Jurkat, Clone E6-1 (cell line): ENCODE data around the gene PID1.

Source experiments
- DNase-seq: peaks from one replicate; pipeline ENCODE4 v3.0.0-alpha.2; 2011; ENCODE audit warnings: low read depth, low spot score
- H3K4me3 ChIP-seq: 2 replicates; pipeline ENCODE4 v1.5.1; 2011; ENCODE audit warnings: mild to moderate bottlenecking, low read length, control low read depth, moderate library complexity

PID1 gene

DNA sequence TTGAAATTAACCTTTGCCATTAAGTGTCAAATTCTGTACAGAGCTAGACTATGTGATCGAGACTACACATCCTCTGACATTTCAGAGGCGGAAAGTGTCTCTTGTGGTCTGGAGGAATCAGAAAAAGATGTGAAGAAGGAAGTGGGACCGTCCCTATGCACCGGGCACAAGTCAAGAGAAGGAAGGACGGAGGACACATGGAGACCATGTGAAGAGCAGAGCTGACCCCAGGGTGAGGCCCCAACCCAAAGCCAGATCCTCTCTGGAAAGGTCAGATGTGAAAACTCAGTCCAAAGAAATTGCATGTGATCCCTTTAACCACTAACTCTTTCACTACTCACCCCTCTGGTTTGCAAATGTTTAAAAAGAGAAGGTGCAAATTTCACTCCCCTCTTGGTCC, 92.4 kb downstream of the PID1 start:
- no peak for DNase-seq
- H3K4me3 ChIP-seq: no peak overlapping the region

DNA sequence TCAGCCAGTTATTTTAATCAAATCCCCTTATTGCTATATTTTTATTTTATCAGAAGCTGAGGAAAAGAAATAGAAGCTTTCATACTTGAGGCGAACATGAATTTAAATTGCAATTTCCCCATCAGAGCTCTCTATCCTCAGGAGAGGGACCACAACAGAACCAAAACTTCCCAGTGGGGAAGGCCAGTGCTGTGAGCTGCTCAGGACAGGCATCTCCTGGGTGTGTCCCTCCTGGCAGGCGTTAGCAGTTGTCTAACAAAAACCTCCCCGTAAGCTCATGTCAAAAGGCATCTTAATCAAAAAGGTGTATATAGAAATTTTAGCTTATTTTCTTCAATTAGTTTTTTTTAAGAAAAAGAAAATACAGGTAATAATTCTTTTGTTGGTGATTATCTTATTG, 93.0 kb downstream of the PID1 start:
- H3K4me3 ChIP-seq: no peak overlapping the region
- no peak for DNase-seq

DNA sequence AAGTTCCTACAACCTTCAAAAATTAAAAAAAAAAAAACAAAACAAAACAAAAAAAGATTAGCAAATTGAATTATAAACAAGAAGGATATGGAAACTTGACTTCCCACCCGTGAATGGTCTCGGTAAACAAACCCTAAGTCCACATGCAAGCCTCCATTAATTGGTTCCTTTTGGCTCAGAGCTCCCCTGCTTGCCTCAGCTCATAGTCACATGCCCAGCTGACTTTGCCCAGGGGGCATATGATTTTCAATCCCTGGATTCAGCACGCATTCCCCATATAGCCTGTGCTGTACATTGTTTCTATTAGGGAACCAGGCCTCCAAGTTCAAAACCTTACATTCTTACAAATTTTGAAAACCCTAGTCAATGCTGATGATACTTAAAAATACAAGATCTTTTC, 95.0 kb downstream of the PID1 start:
- H3K4me3 ChIP-seq: no peak overlapping the region
- DNase-seq: no peak

DNA sequence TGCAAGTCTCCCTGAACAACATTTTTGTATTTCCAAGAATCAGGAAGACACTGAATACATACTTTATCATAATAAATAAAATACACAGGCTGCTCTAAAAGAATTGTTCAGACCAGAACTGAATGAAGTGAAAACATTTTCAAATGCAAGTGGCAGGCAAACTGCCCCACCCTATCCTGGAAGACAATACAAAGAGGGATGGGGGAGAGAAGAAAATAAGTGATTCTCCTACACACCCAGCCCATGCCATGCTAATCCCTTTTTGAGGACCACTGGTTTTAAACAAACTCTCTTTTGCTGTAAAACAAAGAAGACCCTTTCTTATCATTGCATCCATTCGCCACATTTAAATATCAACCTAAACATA, 95.6 kb downstream of the PID1 start:
- DNase-seq: no peak
- no peak overlapping the region for H3K4me3 ChIP-seq

DNA sequence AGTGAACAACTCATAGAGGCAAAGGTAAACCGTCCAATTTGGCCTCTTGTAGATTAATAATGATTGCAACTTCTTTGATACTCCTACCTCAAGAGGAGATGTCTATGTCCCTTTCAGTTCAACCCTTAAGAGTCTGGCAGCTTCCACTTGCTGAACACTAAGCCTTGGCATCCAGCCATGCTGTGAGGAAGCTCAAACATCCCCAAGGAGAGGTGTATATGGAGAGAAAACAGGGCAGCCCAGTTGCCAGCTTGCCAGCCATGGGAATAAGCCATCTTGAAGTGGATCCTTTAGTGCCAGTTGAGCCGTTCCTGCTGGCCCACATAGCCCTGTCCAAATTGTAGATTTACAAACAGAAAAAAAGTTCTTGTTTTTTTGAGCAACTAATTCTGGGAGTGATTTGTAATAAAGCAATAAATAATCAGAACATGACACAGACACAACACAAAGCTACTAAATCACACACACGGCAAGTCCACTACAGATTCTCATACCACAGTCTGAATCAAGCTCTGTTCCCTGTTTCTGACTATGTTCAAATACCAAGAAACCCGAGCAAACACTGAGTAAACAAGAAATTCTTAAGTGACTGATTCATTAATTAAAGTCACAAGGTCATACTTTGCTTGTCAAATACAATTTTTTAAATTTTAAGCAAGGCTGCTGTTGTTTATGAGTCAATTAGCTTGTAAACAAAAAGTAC, 96.1 kb downstream of the PID1 start:
- no peak for DNase-seq
- no peak overlapping the region for H3K4me3 ChIP-seq

DNA sequence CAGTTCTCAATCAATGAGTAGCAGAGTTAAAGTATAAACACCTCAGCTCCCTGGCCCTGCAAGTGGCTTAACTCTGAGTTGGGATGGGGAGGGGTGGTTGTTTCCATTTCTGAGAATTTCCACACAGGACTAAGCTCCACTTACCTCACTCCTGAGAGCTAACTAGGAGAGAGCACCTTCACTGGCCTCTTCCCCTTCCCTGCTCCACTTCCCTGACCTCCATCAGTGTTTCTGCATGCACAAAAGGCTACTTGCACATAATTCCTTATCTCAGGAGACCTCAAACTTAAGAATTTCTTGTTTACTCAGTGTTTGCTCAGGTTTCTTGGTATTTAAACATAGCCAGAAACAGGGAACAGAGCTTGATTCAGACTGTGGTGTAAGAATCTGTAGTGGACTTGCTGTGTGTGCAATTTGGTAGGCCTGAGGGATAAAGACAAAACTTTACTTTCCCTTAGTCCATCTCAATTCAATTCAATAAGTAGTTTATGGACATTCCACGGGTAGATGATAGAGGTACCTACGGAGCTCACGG, 97.2 kb downstream of the PID1 start:
- no peak for DNase-seq
- no peak overlapping the region for H3K4me3 ChIP-seq

DNA sequence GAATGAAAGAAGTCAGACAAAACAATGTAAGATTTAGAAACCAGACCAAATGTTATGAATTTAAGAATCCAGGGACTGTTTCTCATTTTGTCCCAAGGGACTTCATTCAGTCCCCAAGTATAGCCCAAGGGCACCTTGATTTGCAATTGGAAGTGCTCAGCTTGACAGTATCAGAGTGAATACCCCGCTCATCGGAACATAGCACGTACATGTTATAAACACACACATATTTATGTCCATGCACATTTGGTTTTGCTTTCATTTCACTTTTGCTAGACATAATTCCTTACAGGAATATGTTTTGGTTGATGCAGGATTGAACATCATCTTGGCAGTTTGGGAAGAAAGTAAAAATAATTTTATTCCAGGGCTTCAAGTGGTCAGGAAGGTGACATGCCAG, 100.2 kb downstream of the PID1 start:
- H3K4me3 ChIP-seq: no peak overlapping the region
- DNase-seq: no peak

DNA sequence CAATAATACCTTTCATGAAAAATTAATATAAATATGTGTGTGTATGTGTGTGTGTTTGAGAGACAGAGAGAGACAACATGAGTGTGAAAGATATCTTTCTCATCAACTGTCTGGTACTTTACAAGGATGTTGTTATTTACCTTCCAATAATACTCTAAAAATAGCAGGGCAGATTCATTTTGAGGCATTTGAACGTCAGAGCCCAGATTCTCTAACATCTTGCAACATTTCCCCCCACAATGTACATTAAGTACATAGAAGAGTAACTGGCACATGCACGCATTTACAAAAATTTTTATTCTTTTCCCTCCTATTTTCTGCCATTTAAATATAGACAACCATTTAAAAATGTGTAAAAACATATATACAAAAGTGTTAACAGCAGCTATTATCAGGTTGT, 100.9 kb downstream of the PID1 start:
- DNase-seq: no peak

DNA sequence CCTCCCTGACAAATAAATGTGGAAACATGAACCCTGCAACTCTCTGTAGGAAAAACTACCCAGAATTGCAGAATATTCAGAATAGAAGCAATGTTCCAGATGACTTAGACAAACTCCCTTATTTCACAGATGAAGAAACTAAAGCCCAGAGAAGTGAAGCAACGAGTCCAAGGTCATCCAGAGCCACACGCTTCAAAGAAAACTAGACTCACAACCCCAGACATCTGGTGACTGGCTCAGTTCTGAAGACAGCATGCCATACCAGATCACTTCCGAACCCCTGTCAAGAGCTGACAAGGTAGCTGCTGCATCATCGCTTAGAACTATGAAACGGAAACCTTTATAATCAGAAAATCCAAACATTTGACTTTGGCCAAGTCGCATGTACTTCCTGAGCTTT, 101.3 kb downstream of the PID1 start:
- H3K4me3 ChIP-seq: no peak overlapping the region
- DNase-seq: no peak

More for the DNA sequence above, 100.9 kb downstream of the PID1 start:
- H3K4me3 ChIP-seq: no peak overlapping the region

DNA sequence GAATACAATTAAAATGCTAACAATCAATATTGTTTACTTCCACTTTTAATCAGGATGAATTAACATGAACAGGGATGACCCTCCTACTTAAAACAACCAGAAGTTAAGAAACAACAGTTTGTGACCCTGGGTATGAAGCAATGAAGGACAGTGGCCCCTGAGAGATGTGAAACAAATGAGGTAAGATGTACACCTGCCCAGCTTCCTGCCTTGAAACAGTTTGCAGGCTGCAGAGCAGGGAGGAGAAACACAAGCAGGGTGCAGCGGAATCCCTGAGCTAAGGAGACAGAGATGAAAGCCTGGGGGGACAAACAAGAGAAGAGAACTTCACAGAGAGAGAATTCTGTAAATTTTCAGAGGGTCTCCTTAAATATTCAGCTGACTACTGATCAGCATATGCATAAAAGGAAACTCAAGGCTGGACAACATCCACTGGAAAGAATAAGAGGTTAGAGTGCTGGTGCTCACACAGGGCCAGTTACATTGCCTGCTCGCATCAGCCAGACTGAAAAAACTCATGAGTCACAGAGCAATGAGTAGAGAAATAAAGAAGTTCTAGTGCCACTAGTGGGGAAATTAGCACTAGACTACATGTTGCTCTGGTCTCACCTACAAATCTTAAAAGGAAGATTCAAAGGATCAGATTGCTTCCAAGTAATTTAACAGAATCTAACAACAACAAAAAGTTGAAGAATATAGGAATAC, 106.4 kb downstream of the PID1 start:
- H3K4me3 ChIP-seq: no peak overlapping the region
- no peak for DNase-seq

DNA sequence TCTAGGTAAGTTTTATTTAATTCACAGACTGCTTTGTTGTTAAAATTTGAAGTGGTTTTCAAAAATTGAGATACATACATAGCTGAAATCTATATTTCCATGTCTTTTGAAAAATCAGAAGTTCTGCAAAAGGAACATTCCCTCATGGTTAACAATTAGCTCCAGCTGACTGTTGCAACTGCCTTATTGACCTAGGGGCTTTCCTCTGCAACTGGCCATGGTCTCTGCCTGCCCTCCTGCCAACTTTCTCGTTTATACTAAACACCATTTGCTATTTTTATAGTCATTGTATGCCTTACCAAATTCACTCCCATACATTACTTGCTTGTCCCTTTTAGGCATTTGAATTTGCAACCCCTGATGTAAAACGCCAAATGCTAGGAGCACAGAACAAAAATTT, 107.2 kb downstream of the PID1 start:
- no peak for DNase-seq
- no peak overlapping the region for H3K4me3 ChIP-seq

DNA sequence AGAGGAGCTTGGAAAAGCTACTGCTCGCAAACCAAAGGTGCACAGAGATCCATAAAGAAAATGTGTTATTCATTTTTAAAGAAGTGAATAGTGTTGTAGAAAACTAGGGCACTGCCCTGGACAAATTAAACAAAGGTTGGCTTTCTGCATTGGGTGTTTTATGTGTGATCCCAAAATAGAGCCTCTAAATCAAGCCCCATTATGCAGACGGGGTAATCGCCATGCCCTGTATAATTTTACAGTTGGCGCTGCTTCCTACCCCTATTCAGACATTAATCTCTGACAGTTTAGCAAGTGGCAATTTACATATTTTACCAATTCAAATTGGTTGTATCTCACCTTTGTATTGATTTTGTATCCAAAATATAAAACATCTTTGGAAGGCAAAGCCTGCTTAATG, 109.1 kb downstream of the PID1 start:
- DNase-seq: no peak
- H3K4me3 ChIP-seq: no peak overlapping the region

DNA sequence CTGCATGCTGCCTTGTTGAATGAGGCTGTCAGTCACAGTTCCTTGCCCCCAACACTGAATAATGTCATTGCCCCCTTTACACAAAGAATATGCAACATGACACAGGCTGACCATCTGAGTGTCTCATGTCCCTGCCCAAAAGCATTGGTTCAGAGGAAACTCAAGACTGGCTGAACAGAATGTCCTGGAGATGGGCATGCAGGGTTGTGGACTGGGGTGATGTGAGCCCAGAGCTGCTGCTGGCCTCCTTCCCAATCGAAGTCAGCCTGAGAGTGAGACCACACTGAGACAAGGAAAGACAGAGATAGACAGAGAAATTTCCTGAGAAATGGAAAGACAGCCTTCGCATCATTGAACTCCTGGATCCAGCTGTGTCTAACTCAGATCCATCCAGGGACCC, 110.1 kb downstream of the PID1 start:
- H3K4me3 ChIP-seq: no peak overlapping the region
- DNase-seq: no peak

DNA sequence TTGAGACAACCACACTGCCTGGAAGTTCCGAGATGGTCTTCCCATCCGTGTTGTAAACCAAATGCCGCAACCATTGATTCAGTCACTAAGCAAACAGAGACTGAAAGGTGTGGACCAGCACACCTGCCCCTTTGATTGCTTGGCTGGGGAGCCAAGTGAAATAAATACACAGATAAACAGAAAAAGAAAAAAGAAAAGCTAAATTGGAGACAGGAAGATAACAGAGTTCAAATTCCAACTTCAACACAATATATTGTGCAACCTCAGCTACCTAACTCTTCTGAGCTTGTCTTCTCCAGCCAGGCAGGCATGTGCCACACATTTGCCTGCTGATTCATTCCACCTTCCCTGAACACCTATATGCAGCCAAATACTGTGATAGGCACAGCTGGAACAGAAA, 110.9 kb downstream of the PID1 start:
- no peak for DNase-seq
- H3K4me3 ChIP-seq: no peak overlapping the region

DNA sequence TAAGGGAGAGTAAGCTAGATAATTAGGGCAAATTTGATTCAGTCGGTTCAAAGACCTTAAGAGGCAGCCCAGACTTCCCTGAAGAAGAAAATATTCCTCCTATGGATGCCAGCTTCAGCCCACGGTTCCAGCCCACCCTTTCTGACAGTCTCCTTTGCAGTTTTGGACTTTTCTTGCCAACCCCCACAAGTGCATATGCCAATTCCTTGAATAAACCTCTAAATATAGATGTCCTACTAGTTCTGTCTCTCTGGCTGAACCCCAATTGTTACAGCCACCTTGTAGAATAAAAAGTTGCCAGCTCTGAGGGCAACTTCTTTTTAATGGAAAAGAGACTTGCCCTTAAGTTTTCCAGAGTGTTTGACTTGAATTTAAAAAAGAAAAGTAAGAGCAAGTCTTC, 111.7 kb downstream of the PID1 start:
- DNase-seq: no peak
- no peak overlapping the region for H3K4me3 ChIP-seq

DNA sequence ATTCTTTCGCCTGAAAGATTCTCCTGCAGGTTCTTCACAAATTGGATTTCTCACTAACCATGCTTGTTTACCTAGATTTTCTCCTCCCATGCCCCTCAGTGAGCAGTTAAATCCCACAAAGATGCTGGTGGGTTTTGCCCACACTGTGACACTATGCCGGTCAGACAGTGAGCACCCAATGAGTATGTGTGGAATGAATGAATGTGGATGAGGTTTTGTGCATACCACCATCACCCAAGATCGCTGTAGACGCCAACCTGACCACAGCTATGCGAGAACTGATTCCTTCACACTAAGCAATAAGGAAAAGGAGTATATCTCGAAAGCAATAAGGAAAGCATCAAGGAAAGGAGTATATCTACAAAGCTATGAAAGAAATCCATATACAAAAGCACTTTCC, 116.7 kb downstream of the PID1 start:
- DNase-seq: no peak
- no peak overlapping the region for H3K4me3 ChIP-seq

DNA sequence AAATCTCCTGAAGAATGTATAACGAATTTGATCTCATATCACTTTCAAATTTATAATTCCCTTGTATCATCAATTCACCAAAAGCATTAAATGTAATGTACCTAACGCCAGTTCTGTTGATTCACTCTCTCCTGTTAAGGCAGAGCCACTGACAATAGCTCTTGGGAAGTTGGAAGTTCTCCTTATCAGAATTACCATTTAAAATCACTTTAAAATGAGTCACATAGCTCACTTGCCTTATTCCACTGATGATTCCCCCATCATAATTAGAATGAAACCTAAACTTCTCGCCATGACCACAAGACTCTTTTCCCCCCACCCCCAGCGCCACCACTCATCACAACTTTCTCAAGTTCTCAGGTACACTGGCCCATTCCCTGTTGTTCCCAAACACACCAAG, 117.1 kb downstream of the PID1 start:
- H3K4me3 ChIP-seq: no peak overlapping the region
- DNase-seq: no peak

DNA sequence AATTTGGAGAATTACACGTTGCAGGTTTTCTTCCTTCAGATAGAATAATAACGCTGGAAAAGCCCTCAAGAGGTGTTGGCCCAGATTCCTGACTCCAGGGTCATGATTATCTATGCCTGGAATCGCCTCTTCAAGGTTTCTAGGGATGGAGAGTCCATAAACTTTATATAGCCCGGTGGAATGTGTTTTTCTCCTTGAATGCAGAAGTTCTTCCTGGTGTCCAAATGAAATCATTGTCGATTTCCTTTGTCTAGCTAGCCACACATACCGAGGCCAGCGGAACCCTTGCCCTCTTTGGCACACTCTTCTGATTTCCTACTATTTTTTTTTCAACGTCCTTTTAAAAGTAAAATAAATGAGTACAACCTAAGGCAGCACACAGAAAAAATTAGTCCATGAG, 117.8 kb downstream of the PID1 start:
- no peak overlapping the region for H3K4me3 ChIP-seq
- no peak for DNase-seq

DNA sequence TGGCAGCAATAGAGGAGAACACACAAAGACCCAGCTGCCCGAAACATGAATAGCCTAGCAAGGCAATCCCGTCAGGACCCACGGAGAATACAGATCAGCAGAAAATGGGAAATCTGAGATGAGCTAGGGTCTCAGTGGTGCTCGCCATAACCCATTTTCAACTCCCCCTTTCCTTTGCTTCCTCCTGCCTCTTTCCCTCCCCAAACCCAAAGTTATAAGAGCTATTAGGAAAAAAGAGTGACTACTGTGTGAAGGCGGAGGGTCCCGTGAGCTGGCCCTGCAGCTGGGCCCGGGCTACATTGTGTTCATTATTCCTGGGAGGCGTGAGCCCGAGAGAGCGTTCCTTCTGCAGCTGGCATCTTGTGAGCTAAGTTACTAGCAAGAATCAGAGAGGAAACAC, 118.4 kb downstream of the PID1 start:
- no peak for DNase-seq
- no peak overlapping the region for H3K4me3 ChIP-seq

DNA sequence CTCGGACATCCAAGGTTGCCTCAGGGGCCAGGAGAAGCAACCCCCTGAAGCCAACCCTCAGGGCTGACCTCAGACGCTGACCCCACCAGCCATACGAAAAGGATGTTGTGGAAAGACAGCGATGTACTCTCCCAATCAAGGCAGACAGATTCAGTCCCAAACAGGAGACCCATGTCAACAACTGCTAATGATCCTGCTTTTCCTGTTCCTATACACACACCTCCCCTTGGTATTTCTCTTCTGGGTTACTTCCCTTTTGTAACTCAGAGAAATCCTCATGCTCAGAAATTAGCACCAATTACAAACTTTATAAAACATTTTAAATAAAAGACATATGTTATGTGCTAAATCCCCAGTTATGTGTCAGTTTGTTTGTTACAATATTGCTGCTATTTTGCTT, 120.8 kb downstream of the PID1 start:
- no peak for DNase-seq
- H3K4me3 ChIP-seq: no peak overlapping the region

DNA sequence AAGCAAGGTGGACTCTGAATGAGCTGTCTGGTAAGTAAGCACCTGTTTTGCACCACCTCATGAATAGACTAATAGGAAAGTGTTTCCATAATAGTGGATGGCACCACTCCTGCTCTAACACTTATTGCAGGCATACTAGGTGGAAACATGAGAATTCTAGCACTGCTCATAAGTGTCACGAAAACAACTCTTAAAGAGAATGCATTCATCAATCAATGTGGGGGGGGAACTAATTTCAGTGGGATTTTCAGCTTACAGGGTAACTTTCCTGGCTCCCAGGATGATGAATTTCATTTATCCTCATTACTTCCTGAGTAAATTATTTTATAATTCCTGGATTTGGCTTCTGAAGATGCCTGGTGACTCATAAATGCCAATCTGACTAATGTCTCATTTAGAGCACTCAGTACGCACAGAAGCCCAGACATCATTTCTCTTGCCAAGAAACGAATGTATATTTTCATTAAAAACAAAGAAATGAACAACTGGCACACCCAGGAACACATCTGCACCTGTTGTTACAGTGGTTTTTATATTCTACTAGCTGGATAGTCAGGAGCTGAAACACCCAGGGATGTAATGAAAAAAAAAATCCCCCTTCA, 129.6 kb downstream of the PID1 start:
- no peak overlapping the region for H3K4me3 ChIP-seq
- no peak for DNase-seq
